Right kidney (tissue), 1 donor: ENCODE measurements around the gene GPC3.
"Not testable (repeated sequence)": the region's sequence is repeated elsewhere in the genome, so short reads cannot be mapped to it uniquely, and the experiment has no call there.

Experiments used
- DNase-seq: peaks from one replicate; pipeline ENCODE4 v3.0.0-alpha.2; 2016

GPC3 gene

GRCh38 chrX:134000260-134001245 is 15.2 kb upstream of the GPC3 start:
- DNase-seq = no peak

- DNase-seq = peak; percentile 59
These were observed 13.8 kb upstream of the GPC3 start for GRCh38 chrX:133999031-133999705.

- no peak for DNase-seq
These were observed 10.4 kb upstream of the GPC3 start for GRCh38 chrX:133995759-133996158.

- DNase-seq = no peak
These were observed 9.2 kb upstream of the GPC3 start for GRCh38 chrX:133994576-133994975.

GRCh38 chrX:133992882-133993281 is 7.5 kb upstream of the GPC3 start:
- no peak for DNase-seq

- DNase-seq = no peak
These were observed 6.4 kb upstream of the GPC3 start for GRCh38 chrX:133991814-133992213.

GRCh38 chrX:133991057-133991456 is 5.7 kb upstream of the GPC3 start:
- not testable (repeated sequence) for DNase-seq

GRCh38 chrX:133989993-133990392 is 4.6 kb upstream of the GPC3 start:
- no peak for DNase-seq

GRCh38 chrX:133989490-133989889 is 4.1 kb upstream of the GPC3 start:
- DNase-seq = no peak

- DNase-seq = no peak
These were observed 2.6 kb upstream of the GPC3 start for GRCh38 chrX:133988010-133988409.

- no peak for DNase-seq
These were observed 1.8 kb upstream of the GPC3 start for GRCh38 chrX:133987188-133987587.

- DNase-seq = peak; percentile 66
These were observed 731 bp upstream of the GPC3 start for GRCh38 chrX:133985967-133986683.

- no peak for DNase-seq
These were observed 584 bp downstream of the GPC3 start for GRCh38 chrX:133984857-133985163.

- peak; percentile 37 for DNase-seq
These were observed 1.2 kb downstream of the GPC3 start for GRCh38 chrX:133983974-133984845.

GRCh38 chrX:133983256-133983973 is 2.0 kb downstream of the GPC3 start:
- DNase-seq = no peak

GRCh38 chrX:133981924-133982323 is 3.5 kb downstream of the GPC3 start:
- no peak for DNase-seq

GRCh38 chrX:133980832-133981588 is 4.4 kb downstream of the GPC3 start:
- DNase-seq = no peak

- no peak for DNase-seq
These were observed 5.0 kb downstream of the GPC3 start for GRCh38 chrX:133980406-133980805.

- no peak for DNase-seq
These were observed 5.7 kb downstream of the GPC3 start for GRCh38 chrX:133979641-133980230.

- DNase-seq = no peak
These were observed 11.7 kb downstream of the GPC3 start for GRCh38 chrX:133973704-133974103.
